ENCODE results near the gene XNDC1N.

XNDC1N gene, protein sequence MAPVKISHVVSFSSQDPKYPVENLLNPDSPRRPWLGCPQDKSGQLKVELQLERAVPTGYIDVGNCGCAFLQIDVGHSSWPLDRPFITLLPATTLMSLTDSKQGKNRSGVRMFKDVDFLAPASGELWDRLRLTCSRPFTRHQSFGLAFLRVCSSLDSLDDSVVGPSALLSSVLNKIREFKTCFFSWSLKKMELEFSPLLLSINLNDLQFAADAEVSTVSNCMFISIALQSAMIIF

GRCh38 chr11:71927820-71928736 is at the start of gene XNDC1N:
Gene XNDC1N, minus strand, starts transcription at chr11:71928594. Its CDS starts 5,241 bp downstream, at chr11:71923353.
- peak within 1 kb of the TSS; percentile 98 for H3K4me3 ChIP-seq (ENCODE audit: low read depth, low read length)
- H3K27me3 ChIP-seq (ENCODE audit: insufficient read depth, low read length): no peaks in the 10 kb centered on the region
- H2AFZ ChIP-seq (ENCODE audit: low read length, unreplicated experiment): peak within 1 kb of the TSS; percentile 97
- H3K79me2 ChIP-seq (ENCODE audit: control insufficient read depth, insufficient read depth, low read length, unreplicated experiment): peaks cover 55% of the 10 kb centered on the region
- H3K27ac ChIP-seq (ENCODE audit: low read depth, low read length): peak within 1 kb of the TSS; percentile 93
- H3K36me3 ChIP-seq (ENCODE audit: insufficient read depth, low read length): peaks cover 5% of the 10 kb centered on the region
- peaks cover 30% of the 10 kb centered on the region for H3K4me1 ChIP-seq (ENCODE audit: control insufficient read depth, insufficient read depth, low read length, unreplicated experiment)

DNA sequence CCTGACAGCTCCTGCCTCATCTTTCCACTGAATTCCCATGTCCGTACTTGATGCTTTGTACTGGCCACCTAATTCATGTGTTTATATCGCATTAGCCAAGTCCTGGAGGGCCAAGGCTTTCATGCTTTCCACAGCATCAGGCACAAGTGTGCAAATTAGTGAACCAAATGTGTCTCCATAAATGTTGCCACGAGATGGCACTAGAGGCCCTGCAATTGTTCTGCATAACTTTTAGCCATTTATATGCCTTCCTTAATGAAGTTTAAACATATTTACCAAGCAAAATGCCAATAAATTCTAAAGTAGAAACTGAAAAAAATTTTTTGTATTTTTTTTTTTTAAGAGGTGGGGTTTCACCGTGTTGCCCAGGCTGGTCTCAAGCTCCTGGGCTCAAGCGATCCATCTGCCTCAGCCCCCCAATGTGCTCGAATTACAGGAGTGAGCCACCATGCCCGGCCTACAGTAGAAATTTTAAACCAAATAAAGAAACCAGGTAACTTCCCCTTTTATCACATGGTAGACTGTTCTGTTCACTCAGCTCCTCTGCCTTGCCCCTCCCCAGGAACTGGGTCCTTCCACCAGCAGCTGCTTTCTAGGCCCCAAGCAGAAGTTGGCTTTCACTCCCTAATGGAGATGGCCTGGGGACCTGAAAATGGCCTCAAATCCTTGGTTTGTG is 49.5 kb upstream of the XNDC1N start:
- peaks cover 5% of the 10 kb centered on the region for H3K79me2 ChIP-seq (ENCODE audit: control insufficient read depth, insufficient read depth, low read length, unreplicated experiment)
- no peaks in the 10 kb centered on the region for H3K4me1 ChIP-seq (ENCODE audit: control insufficient read depth, insufficient read depth, low read length, unreplicated experiment)
- H3K27me3 ChIP-seq (ENCODE audit: insufficient read depth, low read length): no peaks in the 10 kb centered on the region
- H3K27ac ChIP-seq (ENCODE audit: low read depth, low read length): no peak overlapping the region
- no peak overlapping the region for H3K4me3 ChIP-seq (ENCODE audit: low read depth, low read length)
- no peak overlapping the region for H2AFZ ChIP-seq (ENCODE audit: low read length, unreplicated experiment)
- peaks cover 2% of the 10 kb centered on the region; the same call in 1 of the 2 replicates for H3K36me3 ChIP-seq (ENCODE audit: insufficient read depth, low read length)

DNA sequence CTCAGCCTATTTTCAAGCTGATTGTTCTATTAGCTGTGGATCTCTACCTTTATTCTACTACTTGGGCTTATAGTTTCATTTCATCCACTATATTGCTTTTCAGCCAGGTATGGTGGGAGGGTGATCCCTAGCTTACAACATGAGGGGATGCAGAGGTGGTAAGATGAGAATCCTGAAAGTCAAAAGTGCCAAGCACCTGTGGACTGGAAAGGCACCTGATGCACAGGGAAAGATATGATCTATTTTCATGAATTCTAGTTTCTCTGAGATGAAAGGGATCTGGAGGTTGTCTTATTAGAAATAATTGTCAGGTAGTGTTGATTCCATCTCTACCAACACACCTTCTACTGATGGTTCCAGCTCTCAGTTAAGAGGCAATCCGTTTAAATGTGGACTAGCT is 48.7 kb upstream of the XNDC1N start:
- Histone ChIP-seq H3K4me1 (ENCODE audit: control insufficient read depth, insufficient read depth, low read length, unreplicated experiment) (no peaks in the 10 kb centered on the region), H3K79me2 (ENCODE audit: control insufficient read depth, insufficient read depth, low read length, unreplicated experiment) (peaks cover 5% of the 10 kb centered on the region), H2AFZ (ENCODE audit: low read length, unreplicated experiment) (no peak overlapping the region), H3K4me3 (ENCODE audit: low read depth, low read length) (no peak overlapping the region), H3K27ac (ENCODE audit: low read depth, low read length) (no peak overlapping the region), H3K27me3 (ENCODE audit: insufficient read depth, low read length) (no peaks in the 10 kb centered on the region), H3K36me3 (ENCODE audit: insufficient read depth, low read length) (peaks cover 7% of the 10 kb centered on the region; the same call in 1 of the 2 replicates)

- no peak overlapping the region for H3K27ac ChIP-seq (ENCODE audit: low read depth, low read length)
- H3K36me3 ChIP-seq (ENCODE audit: insufficient read depth, low read length): peaks cover 7% of the 10 kb centered on the region; the same call in 1 of the 2 replicates
- H3K4me3 ChIP-seq (ENCODE audit: low read depth, low read length): no peak overlapping the region
- H3K4me1 ChIP-seq (ENCODE audit: control insufficient read depth, insufficient read depth, low read length, unreplicated experiment): no peaks in the 10 kb centered on the region
- no peak overlapping the region for H2AFZ ChIP-seq (ENCODE audit: low read length, unreplicated experiment)
- peaks cover 5% of the 10 kb centered on the region for H3K79me2 ChIP-seq (ENCODE audit: control insufficient read depth, insufficient read depth, low read length, unreplicated experiment)
- H3K27me3 ChIP-seq (ENCODE audit: insufficient read depth, low read length): no peaks in the 10 kb centered on the region
Measured at GRCh38 chr11:71976551-71976950, 48.2 kb upstream of the XNDC1N start.

- Histone ChIP-seq H3K4me1 (ENCODE audit: control insufficient read depth, insufficient read depth, low read length, unreplicated experiment) (no peaks in the 10 kb centered on the region), H2AFZ (ENCODE audit: low read length, unreplicated experiment) (no peak overlapping the region), H3K27me3 (ENCODE audit: insufficient read depth, low read length) (no peaks in the 10 kb centered on the region), H3K27ac (ENCODE audit: low read depth, low read length) (no peak overlapping the region), H3K79me2 (ENCODE audit: control insufficient read depth, insufficient read depth, low read length, unreplicated experiment) (peaks cover 5% of the 10 kb centered on the region), H3K4me3 (ENCODE audit: low read depth, low read length) (no peak overlapping the region), H3K36me3 (ENCODE audit: insufficient read depth, low read length) (peaks cover 18% of the 10 kb centered on the region)
Measured at GRCh38 chr11:71971680-71972079, 43.3 kb upstream of the XNDC1N start.

GRCh38 chr11:71964641-71965040 is 36.2 kb upstream of the XNDC1N start:
- H3K27ac ChIP-seq (ENCODE audit: low read depth, low read length): no peak overlapping the region
- no peak overlapping the region for H3K4me3 ChIP-seq (ENCODE audit: low read depth, low read length)
- peaks cover 5% of the 10 kb centered on the region for H3K79me2 ChIP-seq (ENCODE audit: control insufficient read depth, insufficient read depth, low read length, unreplicated experiment)
- peaks cover 38% of the 10 kb centered on the region for H3K36me3 ChIP-seq (ENCODE audit: insufficient read depth, low read length)
- peaks cover 18% of the 10 kb centered on the region for H3K4me1 ChIP-seq (ENCODE audit: control insufficient read depth, insufficient read depth, low read length, unreplicated experiment)
- no peaks in the 10 kb centered on the region for H3K27me3 ChIP-seq (ENCODE audit: insufficient read depth, low read length)
- no peak overlapping the region for H2AFZ ChIP-seq (ENCODE audit: low read length, unreplicated experiment)

GRCh38 chr11:71963468-71963867 is 35.1 kb upstream of the XNDC1N start:
- H3K4me3 ChIP-seq (ENCODE audit: low read depth, low read length): no peak overlapping the region
- H2AFZ ChIP-seq (ENCODE audit: low read length, unreplicated experiment): no peak overlapping the region
- H3K27me3 ChIP-seq (ENCODE audit: insufficient read depth, low read length): no peaks in the 10 kb centered on the region
- peaks cover 18% of the 10 kb centered on the region for H3K4me1 ChIP-seq (ENCODE audit: control insufficient read depth, insufficient read depth, low read length, unreplicated experiment)
- H3K27ac ChIP-seq (ENCODE audit: low read depth, low read length): peak overlapping the region; percentile 90
- peaks cover 12% of the 10 kb centered on the region for H3K79me2 ChIP-seq (ENCODE audit: control insufficient read depth, insufficient read depth, low read length, unreplicated experiment)
- peaks cover 34% of the 10 kb centered on the region for H3K36me3 ChIP-seq (ENCODE audit: insufficient read depth, low read length)

GRCh38 chr11:71962428-71963038 is 34.1 kb upstream of the XNDC1N start:
- Histone ChIP-seq H2AFZ (ENCODE audit: low read length, unreplicated experiment) (no peak overlapping the region), H3K4me1 (ENCODE audit: control insufficient read depth, insufficient read depth, low read length, unreplicated experiment) (peaks cover 18% of the 10 kb centered on the region), H3K36me3 (ENCODE audit: insufficient read depth, low read length) (peaks cover 29% of the 10 kb centered on the region), H3K4me3 (ENCODE audit: low read depth, low read length) (no peak overlapping the region), H3K79me2 (ENCODE audit: control insufficient read depth, insufficient read depth, low read length, unreplicated experiment) (peaks cover 11% of the 10 kb centered on the region), H3K27ac (ENCODE audit: low read depth, low read length) (peak overlapping the region; percentile 90), H3K27me3 (ENCODE audit: insufficient read depth, low read length) (no peaks in the 10 kb centered on the region)

DNA sequence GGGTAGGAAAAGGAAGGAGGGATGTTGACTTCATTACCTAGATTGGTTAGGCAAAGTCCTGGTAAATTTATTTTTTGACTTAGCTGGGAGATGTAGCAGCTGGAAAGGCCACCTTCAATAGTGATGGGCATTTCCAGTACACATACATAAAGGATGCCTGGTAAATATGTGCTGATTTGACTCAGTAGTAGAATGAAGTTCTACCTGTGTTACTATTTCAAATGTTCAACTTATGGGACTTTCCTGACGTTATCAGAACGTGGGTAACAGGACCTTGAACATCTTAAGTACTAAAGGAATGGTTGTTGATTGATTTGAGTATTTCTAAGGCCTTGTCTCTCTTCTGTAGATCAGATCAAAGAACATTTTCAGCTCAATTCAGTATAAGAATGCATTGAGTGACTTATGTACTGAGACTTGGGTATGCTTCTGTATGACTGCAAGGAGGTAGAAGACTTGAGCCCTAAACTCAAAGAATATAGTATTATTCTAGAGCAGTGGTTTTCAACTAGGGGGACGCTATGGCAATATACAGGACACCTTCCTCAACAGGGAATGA is 27.6 kb upstream of the XNDC1N start:
- H3K36me3 ChIP-seq (ENCODE audit: insufficient read depth, low read length): peaks cover 6% of the 10 kb centered on the region
- H3K27ac ChIP-seq (ENCODE audit: low read depth, low read length): no peak overlapping the region
- H3K4me1 ChIP-seq (ENCODE audit: control insufficient read depth, insufficient read depth, low read length, unreplicated experiment): no peaks in the 10 kb centered on the region
- peaks cover 48% of the 10 kb centered on the region for H3K79me2 ChIP-seq (ENCODE audit: control insufficient read depth, insufficient read depth, low read length, unreplicated experiment)
- no peaks in the 10 kb centered on the region for H3K27me3 ChIP-seq (ENCODE audit: insufficient read depth, low read length)
- no peak overlapping the region for H2AFZ ChIP-seq (ENCODE audit: low read length, unreplicated experiment)
- no peak overlapping the region for H3K4me3 ChIP-seq (ENCODE audit: low read depth, low read length)

DNA sequence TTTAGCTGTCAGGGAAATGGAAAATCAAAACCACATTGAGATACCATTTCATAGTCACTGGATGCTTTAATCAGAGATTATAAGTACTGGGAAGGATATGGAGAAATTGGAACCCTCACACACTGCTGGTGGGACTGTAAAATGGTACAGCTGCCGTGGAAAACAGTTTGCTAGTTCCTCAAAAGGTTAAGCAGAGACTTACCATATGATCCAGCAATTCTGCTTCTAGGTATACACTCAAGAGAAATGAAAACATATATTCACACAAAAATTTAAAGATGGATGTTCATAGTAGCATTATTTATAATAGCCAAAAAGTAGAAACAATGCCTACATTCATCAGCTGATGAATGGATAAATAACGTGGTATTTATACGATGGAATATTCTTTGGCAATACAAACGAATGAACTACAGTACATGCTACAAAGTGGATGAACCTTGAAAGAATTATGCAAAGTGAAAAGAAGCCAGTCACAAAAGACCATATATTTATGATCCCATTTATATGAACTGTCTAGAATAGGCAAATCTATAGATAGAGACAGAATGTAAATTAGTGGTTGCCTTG is 23.4 kb upstream of the XNDC1N start:
- no peak overlapping the region for H3K27ac ChIP-seq (ENCODE audit: low read depth, low read length)
- H3K27me3 ChIP-seq (ENCODE audit: insufficient read depth, low read length): no peaks in the 10 kb centered on the region
- H3K4me3 ChIP-seq (ENCODE audit: low read depth, low read length): no peak overlapping the region
- no peak overlapping the region for H2AFZ ChIP-seq (ENCODE audit: low read length, unreplicated experiment)
- peaks cover 9% of the 10 kb centered on the region for H3K4me1 ChIP-seq (ENCODE audit: control insufficient read depth, insufficient read depth, low read length, unreplicated experiment)
- no peaks in the 10 kb centered on the region for H3K36me3 ChIP-seq (ENCODE audit: insufficient read depth, low read length)
- peaks cover 55% of the 10 kb centered on the region for H3K79me2 ChIP-seq (ENCODE audit: control insufficient read depth, insufficient read depth, low read length, unreplicated experiment)
